ENCODE measurements around the gene MTARC2. TPM values are rescaled to one million over a fixed set of nuclear protein-coding genes. Genes with fewer than 3 reads are reported as not detected.

Gene MTARC2
- total and polyA plus RNA-seq, 5 donors from 2014 or later: not detected

DNA sequence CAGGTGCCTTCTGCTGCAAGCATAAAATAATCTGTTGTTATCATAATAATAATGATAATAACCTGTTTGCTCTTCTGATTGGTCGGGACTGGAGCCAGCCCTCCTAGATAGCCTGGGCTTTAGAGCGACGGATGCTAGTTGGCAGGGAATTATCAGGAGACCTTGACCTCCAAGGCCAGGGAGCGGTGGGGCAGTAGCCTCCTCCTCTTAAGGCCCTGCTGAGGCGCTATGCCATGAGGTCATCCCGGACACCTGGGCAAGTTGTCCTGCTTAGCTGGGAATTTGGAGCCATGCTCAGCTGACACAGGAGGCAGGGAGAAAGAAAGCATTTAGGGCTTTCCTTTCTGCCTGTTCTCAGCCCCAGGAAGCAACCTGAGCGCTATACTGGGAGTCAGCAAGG is 42.3 kb upstream of the MTARC2 start:
- H3K9me3 ChIP-seq (ENCODE audit: control insufficient read depth in 2 of 2, low read length in 2 of 2): no peaks in the 10 kb centered on the region
- Mint-ChIP-seq H3K4me1 (no peaks in the 10 kb centered on the region), H3K36me3 (no peaks in the 10 kb centered on the region)

DNA sequence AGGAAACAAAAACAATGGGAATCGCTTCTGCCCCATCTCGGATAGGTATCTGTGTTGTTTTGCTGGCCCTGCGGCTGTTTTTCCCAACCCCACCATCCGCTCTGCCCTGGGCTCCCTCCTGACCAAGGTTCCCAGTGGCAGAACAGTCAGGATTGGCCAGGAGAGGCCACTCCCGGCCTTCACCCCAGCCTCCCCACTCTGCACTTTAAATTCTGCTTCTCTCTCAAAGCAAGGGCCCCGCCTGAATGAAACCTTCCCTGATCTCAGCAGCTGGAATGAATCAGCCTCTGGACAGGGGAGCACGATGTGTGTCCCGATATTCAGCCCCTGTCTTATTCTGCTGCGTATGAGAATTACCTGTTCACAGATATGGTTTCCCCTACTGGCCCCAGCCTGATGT is 41.6 kb upstream of the MTARC2 start:
- H3K9me3 Mint-ChIP-seq: peaks cover 0 to 1% (median 0%) of the 10 kb centered on the region in 7 donors
- no peaks in the 10 kb centered on the region for H3K36me3 ChIP-seq (ENCODE audit: control insufficient read depth, insufficient read depth, low read length)
- H3K4me1 Mint-ChIP-seq: no peaks in the 10 kb centered on the region
- no peak overlapping the region for H3K4me3 ChIP-seq (ENCODE audit: low read depth, low read length)
- no peak overlapping the region for H3K4me3 Mint-ChIP-seq
- H3K36me3 Mint-ChIP-seq: no peaks in the 10 kb centered on the region
- H3K27me3 Mint-ChIP-seq: no peaks in the 10 kb centered on the region
- no peaks in the 10 kb centered on the region for H3K27me3 ChIP-seq (ENCODE audit: control insufficient read depth, insufficient read depth, low read length)
- H3K9me3 ChIP-seq (ENCODE audit: control insufficient read depth in 2 of 2, low read length in 2 of 2): no peaks in the 10 kb centered on the region
- no peak overlapping the region for H3K27ac Mint-ChIP-seq
- H3K27ac ChIP-seq (ENCODE audit: insufficient read depth, low read length, poor library complexity, severe bottlenecking): no peak overlapping the region
- H3K4me1 ChIP-seq (ENCODE audit: control insufficient read depth, insufficient read depth, low read length, poor library complexity, severe bottlenecking): no peaks in the 10 kb centered on the region
- DNase-seq: no peak
- no peak for ATAC-seq (ENCODE audit: low read depth in 2 of 2)

More for the DNA sequence above, 42.3 kb upstream of the MTARC2 start:
- ATAC-seq (ENCODE audit: low read depth in 2 of 2) (no peak), DNase-seq (no peak)
- H3K27me3 Mint-ChIP-seq: no peaks in the 10 kb centered on the region
- Histone ChIP-seq H3K27me3 (ENCODE audit: control insufficient read depth, insufficient read depth, low read length) (no peaks in the 10 kb centered on the region), H3K4me1 (ENCODE audit: control insufficient read depth, insufficient read depth, low read length, poor library complexity, severe bottlenecking) (no peaks in the 10 kb centered on the region), H3K27ac (ENCODE audit: insufficient read depth, low read length, poor library complexity, severe bottlenecking) (no peak overlapping the region), H3K4me3 (ENCODE audit: low read depth, low read length) (no peak overlapping the region), H3K36me3 (ENCODE audit: control insufficient read depth, insufficient read depth, low read length) (no peaks in the 10 kb centered on the region)
- no peak overlapping the region for H3K4me3 Mint-ChIP-seq
- peaks cover 0 to 1% (median 0%) of the 10 kb centered on the region in 7 donors for H3K9me3 Mint-ChIP-seq
- H3K27ac Mint-ChIP-seq: no peak overlapping the region

DNA sequence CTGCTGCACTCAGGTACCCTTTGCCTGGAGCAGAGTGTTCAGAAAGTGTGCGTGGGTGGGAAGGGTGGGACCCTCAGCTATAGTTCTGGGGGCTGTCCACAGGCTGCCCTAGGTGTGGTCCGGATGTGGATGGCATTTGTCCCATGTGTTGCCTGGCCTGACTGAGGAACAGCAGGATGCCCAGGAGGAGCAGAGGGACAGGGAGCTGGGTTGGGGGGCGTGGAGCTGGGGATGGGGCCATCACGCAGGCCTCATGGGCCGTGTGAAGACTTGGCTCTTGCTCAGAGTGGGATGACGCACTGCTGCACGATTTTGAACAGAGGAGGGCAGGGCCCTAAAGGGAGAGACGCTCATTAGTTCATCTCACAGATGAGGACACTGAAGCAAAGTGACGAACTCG is 41.0 kb upstream of the MTARC2 start:
- no peak for ATAC-seq (ENCODE audit: low read depth in 2 of 2)
- Histone ChIP-seq H3K4me1 (ENCODE audit: control insufficient read depth, insufficient read depth, low read length, poor library complexity, severe bottlenecking) (no peaks in the 10 kb centered on the region), H3K27ac (ENCODE audit: insufficient read depth, low read length, poor library complexity, severe bottlenecking) (no peak overlapping the region), H3K27me3 (ENCODE audit: control insufficient read depth, insufficient read depth, low read length) (no peaks in the 10 kb centered on the region), H3K9me3 (ENCODE audit: control insufficient read depth in 2 of 2, low read length in 2 of 2) (no peaks in the 10 kb centered on the region), H3K4me3 (ENCODE audit: low read depth, low read length) (no peak overlapping the region), H3K36me3 (ENCODE audit: control insufficient read depth, insufficient read depth, low read length) (no peaks in the 10 kb centered on the region)
- no peak for DNase-seq
- Mint-ChIP-seq H3K4me1 (no peaks in the 10 kb centered on the region), H3K36me3 (no peaks in the 10 kb centered on the region), H3K27ac (no peak overlapping the region), H3K27me3 (no peaks in the 10 kb centered on the region), H3K9me3 (peaks cover 0 to 1% (median 0%) of the 10 kb centered on the region in 7 donors), H3K4me3 (no peak overlapping the region)

DNA sequence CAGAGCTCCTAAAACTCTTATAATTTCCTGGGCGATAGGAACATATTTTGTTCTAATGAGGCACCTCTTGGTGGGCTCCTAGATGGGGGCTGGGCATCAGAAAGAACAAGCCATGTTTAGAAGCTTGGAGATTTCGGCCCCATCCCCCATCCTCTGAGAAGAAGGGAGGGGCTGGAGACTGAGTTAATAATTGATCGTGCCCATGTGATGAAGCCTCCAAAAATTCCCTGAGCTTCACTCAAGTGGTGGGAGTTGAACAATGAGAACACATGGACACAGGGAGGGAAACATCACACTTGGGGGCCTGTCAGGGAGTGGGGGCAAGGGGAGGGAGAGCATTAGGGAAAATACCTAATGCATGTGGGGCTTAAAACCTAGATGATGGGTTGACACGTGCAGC is 39.9 kb upstream of the MTARC2 start:
- peaks cover 0 to 1% (median 0%) of the 10 kb centered on the region in 7 donors for H3K9me3 Mint-ChIP-seq
- H3K27ac Mint-ChIP-seq: no peak overlapping the region
- H3K9me3 ChIP-seq (ENCODE audit: control insufficient read depth in 2 of 2, low read length in 2 of 2): no peaks in the 10 kb centered on the region
- no peaks in the 10 kb centered on the region for H3K36me3 ChIP-seq (ENCODE audit: control insufficient read depth, insufficient read depth, low read length)
- H3K27me3 ChIP-seq (ENCODE audit: control insufficient read depth, insufficient read depth, low read length): no peaks in the 10 kb centered on the region
- DNase-seq: no peak
- no peak overlapping the region for H3K4me3 Mint-ChIP-seq
- no peak overlapping the region for H3K4me3 ChIP-seq (ENCODE audit: low read depth, low read length)
- no peaks in the 10 kb centered on the region for H3K4me1 ChIP-seq (ENCODE audit: control insufficient read depth, insufficient read depth, low read length, poor library complexity, severe bottlenecking)
- no peaks in the 10 kb centered on the region for H3K36me3 Mint-ChIP-seq
- ATAC-seq (ENCODE audit: low read depth in 2 of 2): no peak
- no peak overlapping the region for H3K27ac ChIP-seq (ENCODE audit: insufficient read depth, low read length, poor library complexity, severe bottlenecking)
- H3K27me3 Mint-ChIP-seq: no peaks in the 10 kb centered on the region
- no peaks in the 10 kb centered on the region for H3K4me1 Mint-ChIP-seq

DNA sequence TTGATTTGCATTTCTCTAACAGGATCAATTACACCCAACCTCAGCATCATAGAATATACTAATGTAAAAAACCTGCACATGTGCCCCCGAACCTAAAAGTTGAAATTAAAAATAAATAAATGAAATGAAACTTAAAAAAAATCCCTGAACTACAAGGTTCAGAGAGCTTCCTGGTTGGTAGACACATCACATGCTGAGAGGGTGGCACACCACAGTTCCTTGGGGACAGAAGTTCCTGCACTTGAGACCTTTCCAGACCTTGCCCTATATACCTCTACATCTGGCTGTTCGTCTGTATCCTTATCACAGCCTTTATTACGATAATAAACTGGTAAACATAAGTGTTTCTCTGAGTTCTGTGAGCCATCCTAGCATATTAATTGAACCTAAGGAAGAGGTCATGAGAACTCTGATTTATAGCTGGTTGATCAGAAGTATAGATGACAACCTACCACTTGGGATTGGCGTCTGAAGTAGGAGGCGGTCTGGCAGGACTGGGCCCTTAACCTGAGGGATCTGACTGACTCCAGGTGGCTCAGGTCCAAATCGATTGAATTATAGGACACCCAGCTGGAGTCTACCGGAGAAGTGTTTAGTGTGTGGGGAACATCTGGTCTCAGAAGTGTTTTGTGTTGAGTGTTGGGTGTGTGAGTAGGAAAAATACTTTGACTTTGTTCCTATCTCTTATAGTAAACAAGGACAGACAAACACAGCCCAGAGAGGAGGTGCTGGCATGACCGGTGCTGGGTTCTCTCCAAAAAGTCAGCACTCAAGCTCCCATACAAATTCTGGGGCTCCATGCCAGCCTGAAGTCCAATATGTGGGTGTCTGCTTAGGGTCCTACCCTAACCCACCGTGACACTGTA is 39.0 kb upstream of the MTARC2 start:
- no peaks in the 10 kb centered on the region for H3K4me1 Mint-ChIP-seq
- H3K27ac Mint-ChIP-seq: peak overlapping the region in 1 of 3 donors; percentile 44
- Histone ChIP-seq H3K4me3 (ENCODE audit: low read depth, low read length) (no peak overlapping the region), H3K9me3 (ENCODE audit: control insufficient read depth in 2 of 2, low read length in 2 of 2) (peaks cover 0 to 2% of the 10 kb centered on the region in 2 experiments), H3K4me1 (ENCODE audit: control insufficient read depth, insufficient read depth, low read length, poor library complexity, severe bottlenecking) (no peaks in the 10 kb centered on the region), H3K27me3 (ENCODE audit: control insufficient read depth, insufficient read depth, low read length) (no peaks in the 10 kb centered on the region), H3K36me3 (ENCODE audit: control insufficient read depth, insufficient read depth, low read length) (no peaks in the 10 kb centered on the region), H3K27ac (ENCODE audit: insufficient read depth, low read length, poor library complexity, severe bottlenecking) (no peak overlapping the region)
- H3K4me3 Mint-ChIP-seq: no peak overlapping the region
- DNase-seq: no peak
- no peaks in the 10 kb centered on the region for H3K27me3 Mint-ChIP-seq
- peaks cover 0 to 1% (median 0%) of the 10 kb centered on the region in 7 donors for H3K9me3 Mint-ChIP-seq
- H3K36me3 Mint-ChIP-seq: no peaks in the 10 kb centered on the region
- ATAC-seq (ENCODE audit: low read depth in 2 of 2): no peak

DNA sequence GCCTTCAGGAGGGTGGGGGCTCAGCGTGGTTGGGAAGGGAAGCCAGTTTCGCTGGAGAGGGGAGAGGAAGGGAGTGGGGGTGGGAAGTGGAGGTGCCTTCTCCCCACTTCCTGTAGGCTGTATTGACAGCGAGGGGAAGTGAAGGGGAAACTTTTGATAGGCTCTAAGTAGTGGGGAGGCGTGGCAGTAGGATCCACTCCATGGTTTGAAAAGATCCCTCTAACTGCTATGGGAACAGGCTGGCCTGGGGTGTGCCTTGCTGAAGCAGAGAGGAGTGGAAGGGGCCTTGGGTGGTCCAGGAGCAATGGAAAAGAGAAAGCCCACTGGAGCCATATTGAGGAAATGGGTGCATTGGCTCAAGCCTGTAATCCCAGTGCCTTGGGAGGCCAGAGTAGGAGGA is 37.8 kb upstream of the MTARC2 start:
- peaks cover 0 to 3% of the 10 kb centered on the region in 2 experiments for H3K9me3 ChIP-seq (ENCODE audit: control insufficient read depth in 2 of 2, low read length in 2 of 2)
- H3K36me3 ChIP-seq (ENCODE audit: control insufficient read depth, insufficient read depth, low read length): no peaks in the 10 kb centered on the region
- ATAC-seq (ENCODE audit: low read depth in 2 of 2): no peak
- Mint-ChIP-seq H3K27me3 (no peaks in the 10 kb centered on the region), H3K4me3 (no peak overlapping the region), H3K27ac (no peak overlapping the region), H3K9me3 (peaks cover 0 to 4% (median 1%) of the 10 kb centered on the region in 7 donors), H3K4me1 (no peaks in the 10 kb centered on the region), H3K36me3 (no peaks in the 10 kb centered on the region)
- no peak overlapping the region for H3K4me3 ChIP-seq (ENCODE audit: low read depth, low read length)
- no peaks in the 10 kb centered on the region for H3K27me3 ChIP-seq (ENCODE audit: control insufficient read depth, insufficient read depth, low read length)
- DNase-seq: no peak
- H3K4me1 ChIP-seq (ENCODE audit: control insufficient read depth, insufficient read depth, low read length, poor library complexity, severe bottlenecking): no peaks in the 10 kb centered on the region
- H3K27ac ChIP-seq (ENCODE audit: insufficient read depth, low read length, poor library complexity, severe bottlenecking): no peak overlapping the region

DNA sequence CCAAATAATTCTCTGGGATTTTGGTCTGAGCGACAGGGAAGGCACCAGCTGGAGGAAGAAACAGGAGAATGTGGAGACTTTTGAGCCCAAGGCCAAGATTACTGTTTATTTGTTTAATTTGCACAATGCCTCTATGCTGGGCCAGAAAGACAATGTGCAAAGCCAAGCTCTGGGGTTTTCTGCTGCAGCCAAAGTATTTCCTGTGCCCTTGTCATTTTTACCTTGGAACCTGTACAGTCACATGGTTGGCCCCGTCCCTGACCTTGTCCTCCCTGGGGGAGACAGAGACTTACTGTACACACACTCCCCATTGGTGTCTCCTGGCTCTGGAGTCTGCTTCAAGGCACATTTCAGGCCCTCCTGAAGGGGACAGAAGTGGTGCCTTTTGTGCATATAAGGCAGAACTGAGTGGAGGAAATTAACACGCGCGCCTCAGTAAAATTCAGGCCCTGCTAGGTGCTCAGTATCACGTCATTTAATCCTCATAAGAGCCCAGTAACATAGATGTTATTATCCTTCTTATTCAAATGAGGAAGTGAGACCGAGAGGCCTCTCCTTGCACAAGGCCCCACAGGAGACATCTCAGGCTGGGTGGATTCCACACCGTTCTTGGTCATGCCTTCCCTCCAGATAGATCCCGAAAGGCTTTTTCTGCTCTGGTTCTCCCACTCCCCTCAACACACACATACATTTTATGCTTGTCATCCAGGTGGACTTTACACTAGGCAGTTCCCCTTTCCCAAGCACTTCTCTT is 36.9 kb upstream of the MTARC2 start:
- Histone ChIP-seq H3K4me1 (ENCODE audit: control insufficient read depth, insufficient read depth, low read length, poor library complexity, severe bottlenecking) (no peaks in the 10 kb centered on the region), H3K27me3 (ENCODE audit: control insufficient read depth, insufficient read depth, low read length) (no peaks in the 10 kb centered on the region), H3K27ac (ENCODE audit: insufficient read depth, low read length, poor library complexity, severe bottlenecking) (no peak overlapping the region), H3K4me3 (ENCODE audit: low read depth, low read length) (no peak overlapping the region), H3K36me3 (ENCODE audit: control insufficient read depth, insufficient read depth, low read length) (no peaks in the 10 kb centered on the region), H3K9me3 (ENCODE audit: control insufficient read depth in 2 of 2, low read length in 2 of 2) (peaks cover 0 to 3% of the 10 kb centered on the region in 2 experiments)
- Mint-ChIP-seq H3K9me3 (peaks cover 0 to 4% (median 1%) of the 10 kb centered on the region in 7 donors), H3K27ac (no peak overlapping the region), H3K4me1 (no peaks in the 10 kb centered on the region), H3K4me3 (no peak overlapping the region), H3K27me3 (no peaks in the 10 kb centered on the region), H3K36me3 (no peaks in the 10 kb centered on the region)
- ATAC-seq (ENCODE audit: low read depth in 2 of 2) (no peak), DNase-seq (no peak)

Measured in CD4-positive, CD25-positive, alpha-beta regulatory T cell (primary cell).